Chondrocyte (in vitro differentiated cells): Measurements from ENCODE around the gene UNC119. TPM values are rescaled to one million over a fixed set of nuclear protein-coding genes. Genes with fewer than 3 reads are reported as not detected.

Experiments
- DNase-seq: peaks from one replicate; pipeline ENCODE4 v3.0.0; 2021; ENCODE audit warnings: mixed read lengths, low spot score
- H3K27ac Mint-ChIP-seq: one replicate; pipeline ENCODE4 v1.8.0; 2021; ENCODE audit warnings: mild to moderate bottlenecking, moderate library complexity, mixed read lengths; ENCODE audit not compliant: unreplicated experiment
- H3K27me3 Mint-ChIP-seq: 2 replicates; pipeline ENCODE4 v1.8.0; 2021; ENCODE audit warnings: low read depth, mixed read lengths
- H3K36me3 Mint-ChIP-seq: 2 replicates; pipeline ENCODE4 v1.8.0; 2021; ENCODE audit warnings: low read depth, mixed read lengths
- H3K4me1 Mint-ChIP-seq: 2 replicates; pipeline ENCODE4 v1.8.0; 2021; ENCODE audit warnings: low read depth, mild to moderate bottlenecking, mixed read lengths
- H3K4me3 Mint-ChIP-seq: one replicate; pipeline ENCODE4 v1.8.0; 2021; ENCODE audit warnings: mild to moderate bottlenecking, moderate library complexity, mixed read lengths; ENCODE audit not compliant: unreplicated experiment
- H3K9me3 Mint-ChIP-seq: 2 replicates; pipeline ENCODE4 v1.8.0; 2021; ENCODE audit warnings: low read depth, mixed read lengths
- CTCF ChIP-seq: fragments of 200-600 bp; sonication (generic); IDR thresholded peaks from 2 replicates; pipeline ENCODE4 v1.5.0; 2021; ENCODE audit warnings: antibody characterized with exemption, mild to moderate bottlenecking, moderate library complexity
- total RNA-seq: library from RNA; stranded (reverse); gene quantifications from 3 replicates; pipeline ENCODE4 v1.2.1, GENCODE V29; 2021

UNC119 gene
- total RNA-seq, 1 donor from 2014 or later: 24.9 TPM

GRCh38 chr17:28547096-28547622, 5.3 kb downstream of the UNC119 start:
- TF ChIP-seq CTCF: no peak
- Mint-ChIP-seq H3K36me3 (peaks cover 2% of the 10 kb centered on the region), H3K27ac (no peak overlapping the region), H3K9me3 (no peaks in the 10 kb centered on the region), H3K4me1 (peaks cover 22% of the 10 kb centered on the region), H3K4me3 (no peak overlapping the region), H3K27me3 (no peaks in the 10 kb centered on the region)
- peak; percentile 76 for DNase-seq

GRCh38 chr17:28545787-28546415, 6.5 kb downstream of the UNC119 start:
- Mint-ChIP-seq H3K27me3 (no peaks in the 10 kb centered on the region), H3K4me1 (peaks cover 11% of the 10 kb centered on the region), H3K9me3 (no peaks in the 10 kb centered on the region), H3K36me3 (peaks cover 2% of the 10 kb centered on the region), H3K27ac (no peak overlapping the region), H3K4me3 (no peak overlapping the region)
- DNase-seq: peak; percentile 64
- TF ChIP-seq CTCF: no peak

GRCh38 chr17:28545141-28545503, 7.3 kb downstream of the UNC119 start:
- H3K36me3 Mint-ChIP-seq: peaks cover 2% of the 10 kb centered on the region
- no peak overlapping the region for H3K27ac Mint-ChIP-seq
- H3K9me3 Mint-ChIP-seq: no peaks in the 10 kb centered on the region
- DNase-seq: peak; percentile 6
- no peak overlapping the region for H3K4me3 Mint-ChIP-seq
- no peak for TF ChIP-seq CTCF
- H3K27me3 Mint-ChIP-seq: no peaks in the 10 kb centered on the region
- peaks cover 3% of the 10 kb centered on the region for H3K4me1 Mint-ChIP-seq

GRCh38 chr17:28544402-28545140, 7.9 kb downstream of the UNC119 start:
- H3K9me3 Mint-ChIP-seq: no peaks in the 10 kb centered on the region
- H3K4me3 Mint-ChIP-seq: no peak overlapping the region
- H3K27ac Mint-ChIP-seq: no peak overlapping the region
- no peak for TF ChIP-seq CTCF
- peak; percentile 32 for DNase-seq
- no peaks in the 10 kb centered on the region for H3K27me3 Mint-ChIP-seq
- peaks cover 2% of the 10 kb centered on the region for H3K36me3 Mint-ChIP-seq
- H3K4me1 Mint-ChIP-seq: no peaks in the 10 kb centered on the region

- Mint-ChIP-seq H3K9me3 (no peaks in the 10 kb centered on the region), H3K27ac (no peak overlapping the region), H3K4me3 (no peak overlapping the region), H3K36me3 (no peaks in the 10 kb centered on the region), H3K4me1 (no peaks in the 10 kb centered on the region), H3K27me3 (peaks cover 8% of the 10 kb centered on the region)
- TF ChIP-seq CTCF: no peak
- no peak for DNase-seq
Observed at GRCh38 chr17:28541439-28541838, 11.0 kb downstream of the UNC119 start.
